Erythroblast (primary cell): ENCODE measurements around the gene KRTAP20-3.

Experiments used
- DNase-seq, 2 experiments: peaks; one replicate each; lab custom pipeline; 2025; lab: John Stamatoyannopoulos, UW
- GATA1 ChIP-seq: IDR thresholded peaks from 2 replicates; pipeline ENCODE4 v1.6.1; 2011; ENCODE audit warnings: low read depth, mild to moderate bottlenecking, control low read depth, low read length, moderate library complexity
- POLR2A ChIP-seq: IDR thresholded peaks from 2 replicates; pipeline ENCODE4 v1.6.1; 2011; ENCODE audit warnings: mild to moderate bottlenecking, low read length

The KRTAP20-3 gene

DNA sequence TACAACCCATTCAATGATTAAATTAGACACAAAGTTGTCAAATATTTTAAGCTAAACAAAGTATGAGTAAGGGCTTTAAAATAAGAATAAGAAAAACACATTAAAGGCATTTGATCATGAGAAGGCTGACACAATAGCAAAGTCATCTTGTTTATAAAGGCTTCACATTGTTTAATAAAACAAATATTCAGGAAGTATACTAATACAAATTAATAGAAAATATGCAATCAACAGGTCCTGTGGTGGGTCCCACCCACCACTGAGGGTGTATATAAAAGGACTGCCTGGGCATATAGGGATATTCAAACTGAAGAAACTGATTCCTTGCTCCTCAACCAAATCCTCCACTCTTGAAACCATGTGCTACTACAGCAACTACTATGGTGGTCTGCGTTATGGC, 7.8 kb upstream of the KRTAP20-3 start, which contains the start of gene KRTAP20-2:
Gene KRTAP20-2 (plus strand): TSS at position 301 of the 400 bp plus-strand sequence. CDS start 58 bp downstream, at position 359.
- DNase-seq = no peak
- no peak for TF ChIP-seq POLR2A
- no peak for TF ChIP-seq GATA1

DNA sequence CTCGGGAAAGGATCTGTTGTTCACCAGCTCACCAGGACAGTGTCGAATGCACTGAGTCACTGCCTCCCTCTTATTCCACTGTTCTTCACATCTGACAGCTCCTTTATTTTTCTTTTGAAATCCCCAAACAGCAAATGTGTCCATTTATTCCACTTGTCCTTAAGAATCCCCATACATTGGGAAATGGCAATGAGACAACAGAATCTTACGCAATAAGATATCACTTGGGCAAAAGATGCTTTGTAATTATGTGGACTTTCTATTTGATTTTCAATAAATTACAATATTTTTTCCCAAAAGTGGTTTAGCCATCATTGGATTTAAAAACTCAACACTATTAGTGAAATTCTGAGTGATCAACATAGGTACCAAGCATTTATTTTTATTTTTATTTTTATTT, 4.0 kb upstream of the KRTAP20-3 start:
- TF ChIP-seq GATA1 (no peak), POLR2A (no peak)
- DNase-seq = no peak

DNA sequence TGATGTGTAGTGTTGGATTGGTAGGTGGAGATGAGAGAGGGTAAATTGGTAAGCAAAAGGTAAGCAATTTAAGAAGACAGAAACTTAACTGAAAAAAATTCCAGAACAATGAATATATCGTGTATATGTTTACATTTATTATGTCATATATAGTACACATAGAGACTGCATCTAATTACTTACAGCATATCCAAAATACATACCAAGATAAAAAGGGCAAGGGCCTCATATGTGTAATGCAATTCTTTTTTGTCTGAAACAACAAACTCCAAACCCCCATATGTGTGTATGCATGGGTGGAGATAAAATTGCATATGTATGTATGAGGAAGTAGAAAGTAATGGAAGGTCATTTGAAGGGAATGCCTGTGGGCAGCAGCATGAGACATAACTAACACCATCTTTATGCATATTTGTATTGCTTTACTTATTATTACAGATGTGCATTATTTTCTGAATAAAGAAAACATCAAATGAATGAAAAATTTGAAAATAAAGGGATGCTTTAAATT, 4.3 kb downstream of the KRTAP20-3 start:
- DNase-seq = no peak
- TF ChIP-seq POLR2A = no peak
- TF ChIP-seq GATA1 = no peak

DNA sequence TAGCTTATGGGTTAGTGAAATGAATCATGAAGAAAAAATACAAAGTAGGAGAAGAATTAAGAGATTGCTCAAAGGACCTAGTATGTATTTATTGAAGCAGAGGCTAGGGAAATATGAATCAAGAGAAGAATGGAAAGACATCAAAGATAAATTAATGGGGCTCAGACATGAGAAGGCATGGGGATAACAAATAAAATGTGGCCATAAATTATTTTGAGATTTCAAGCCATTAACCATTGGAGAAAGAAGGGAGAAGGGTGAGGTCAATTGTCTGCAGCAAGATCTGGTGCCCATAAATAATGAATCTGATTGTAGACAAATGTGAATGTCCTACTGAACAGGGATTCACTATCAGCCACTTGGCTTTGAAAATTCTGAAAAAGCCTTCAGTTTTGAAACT, 10.2 kb downstream of the KRTAP20-3 start:
- TF ChIP-seq GATA1 (no peak), POLR2A (no peak)
- DNase-seq = no peak

DNA sequence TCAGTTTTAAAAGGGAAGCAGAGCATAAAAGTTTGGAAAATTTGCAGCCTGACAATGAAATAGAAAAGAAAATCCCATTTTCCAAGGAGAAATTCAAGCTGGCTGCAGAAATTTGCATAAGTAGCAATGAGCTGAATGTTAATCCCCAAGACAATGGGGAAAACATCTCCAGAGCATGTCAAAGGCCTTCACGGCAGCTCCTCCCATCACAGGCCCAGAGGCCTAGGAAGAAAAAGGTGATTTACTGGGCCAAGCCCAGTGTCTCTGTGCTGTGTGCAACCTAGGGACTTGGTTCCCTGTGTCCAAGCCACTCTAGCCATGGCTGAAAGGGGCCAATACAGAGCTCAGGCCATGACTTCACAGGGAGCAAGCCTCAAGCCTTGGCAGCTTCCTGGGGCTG, 26.1 kb downstream of the KRTAP20-3 start:
- TF ChIP-seq POLR2A = no peak
- no peak for TF ChIP-seq GATA1
- DNase-seq = no peak

DNA sequence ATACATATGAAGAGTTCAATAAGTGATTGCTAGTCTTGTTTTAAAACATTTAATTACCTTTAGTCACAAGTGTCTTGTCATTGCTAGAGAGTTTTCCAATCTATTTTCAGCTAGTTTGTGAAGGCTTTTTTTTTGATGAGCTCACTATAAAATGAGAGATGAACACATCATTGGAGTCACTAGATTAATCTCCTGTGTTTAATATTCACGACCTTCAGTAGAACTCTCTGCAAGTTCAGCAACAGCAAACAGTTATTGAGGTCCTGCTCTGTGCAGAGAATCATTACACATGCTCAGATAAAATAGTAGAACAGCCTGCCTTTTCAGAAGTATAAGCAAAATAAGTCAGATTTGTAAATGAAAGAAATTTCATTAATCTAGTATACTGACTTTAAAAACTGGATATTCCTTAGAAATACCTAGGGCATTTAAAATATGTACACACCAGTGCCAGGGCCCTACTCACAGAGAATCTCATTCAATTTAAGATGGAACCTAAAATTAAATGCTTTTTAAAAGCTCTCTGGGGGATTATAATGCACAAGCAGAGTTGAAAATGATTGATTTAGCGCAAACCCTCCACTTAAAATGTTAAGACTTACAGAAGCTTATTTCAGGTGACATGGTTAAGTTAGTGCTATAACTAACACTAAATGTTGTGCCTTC, 30.5 kb downstream of the KRTAP20-3 start:
- DNase-seq = no peak
- TF ChIP-seq POLR2A (no peak), GATA1 (no peak)

DNA sequence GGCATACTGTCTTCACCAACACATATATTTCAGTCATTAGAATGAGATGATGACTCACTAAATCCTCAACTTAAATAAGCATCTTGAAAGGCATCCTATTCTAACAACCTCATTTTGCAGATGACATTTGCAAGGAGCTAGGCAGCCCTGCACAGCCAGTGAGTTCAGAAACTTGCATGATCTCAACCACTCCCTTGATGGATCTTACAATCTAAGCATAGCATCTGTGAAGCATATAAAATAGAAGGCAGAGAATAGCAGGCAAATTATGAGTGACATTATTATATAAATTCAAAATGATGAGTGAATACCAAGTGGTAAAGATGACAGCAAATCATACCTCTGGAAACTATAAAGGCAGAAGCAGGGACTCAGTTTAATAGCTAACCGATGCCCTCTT, 31.6 kb downstream of the KRTAP20-3 start:
- no peak for DNase-seq
- TF ChIP-seq GATA1 = no peak
- no peak for TF ChIP-seq POLR2A

DNA sequence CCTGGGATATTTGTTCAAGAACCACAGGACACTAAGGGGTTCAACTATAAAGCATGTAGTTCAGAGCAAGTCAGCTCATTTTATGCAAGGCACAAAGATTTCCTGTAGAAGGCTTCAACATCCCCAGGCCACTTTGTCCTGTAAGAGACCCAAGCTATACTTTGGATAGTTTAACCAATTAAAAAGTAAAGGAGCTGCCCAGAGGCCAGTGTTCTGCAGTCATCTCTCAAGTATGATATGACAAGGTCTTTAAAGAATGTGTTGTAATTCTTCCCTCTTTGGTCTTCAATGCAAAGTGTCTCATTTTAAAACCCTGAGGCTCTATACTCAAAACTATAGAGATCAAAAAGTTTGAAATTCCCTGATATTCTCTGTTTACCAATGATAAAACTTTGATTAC, 34.1 kb downstream of the KRTAP20-3 start:
- DNase-seq = no peak
- no peak for TF ChIP-seq POLR2A
- TF ChIP-seq GATA1 = no peak

DNA sequence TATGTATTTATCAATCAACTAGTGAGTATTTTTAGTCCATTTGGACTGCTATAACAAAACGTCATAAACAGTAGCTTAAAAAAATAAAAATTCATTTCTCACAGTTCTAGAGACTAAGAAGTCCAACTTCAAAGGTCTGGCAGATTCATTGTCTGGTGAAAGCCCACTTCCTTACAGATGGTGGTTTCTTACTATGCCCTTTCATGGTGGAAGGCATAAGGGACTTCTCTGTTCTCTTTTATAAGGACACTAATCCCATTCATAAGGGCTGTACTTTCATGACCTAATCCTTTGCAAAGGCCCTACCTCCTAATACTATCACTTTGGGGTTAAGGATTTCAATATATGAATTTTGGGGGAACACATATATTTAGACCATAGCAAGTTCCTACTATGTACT, 37.9 kb downstream of the KRTAP20-3 start:
- no peak for DNase-seq
- no peak for TF ChIP-seq POLR2A
- TF ChIP-seq GATA1 = no peak

DNA sequence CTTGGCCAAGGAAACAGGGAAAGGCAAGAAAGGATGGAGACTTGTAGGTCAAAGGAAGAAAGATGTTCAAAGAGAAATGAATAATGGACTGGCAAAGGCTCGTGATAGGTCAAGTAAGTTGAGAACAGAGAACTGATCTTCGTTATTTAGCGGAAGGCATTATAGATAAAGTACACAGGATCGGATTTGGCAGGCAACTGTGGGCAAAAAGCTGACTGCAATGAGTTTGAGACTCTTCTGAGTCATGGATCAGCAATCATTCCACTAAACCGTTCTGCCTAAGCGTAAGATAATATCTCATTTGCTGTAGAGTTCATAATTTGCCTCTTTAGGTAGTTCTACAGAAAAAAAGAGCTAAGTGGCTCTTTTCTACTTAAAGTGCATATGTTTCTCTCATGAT, 41.8 kb downstream of the KRTAP20-3 start:
- TF ChIP-seq GATA1 = no peak
- TF ChIP-seq POLR2A = no peak

DNA sequence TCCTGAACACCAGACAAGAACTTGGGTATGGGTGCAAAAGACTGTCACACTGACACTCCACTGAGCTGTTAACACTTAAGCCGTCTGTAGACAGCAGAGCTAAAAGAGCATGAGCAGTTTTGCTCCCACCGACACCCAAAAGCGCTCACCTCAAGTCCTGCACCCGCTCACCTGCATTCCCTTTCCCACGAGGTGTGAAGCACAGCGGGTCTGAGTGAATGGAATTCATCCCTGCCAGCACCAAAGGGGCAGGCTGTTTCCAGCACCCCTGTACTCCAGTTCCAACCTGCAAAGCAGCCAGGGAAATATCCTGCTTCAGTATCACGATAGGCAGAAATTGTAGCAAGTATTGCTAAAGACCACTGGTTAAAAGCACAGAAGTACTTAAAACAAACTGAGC, 47.2 kb downstream of the KRTAP20-3 start:
- no peak for TF ChIP-seq POLR2A
- DNase-seq = no peak

More for the DNA sequence above, 41.8 kb downstream of the KRTAP20-3 start:
- no peak for DNase-seq
